DMS 273 treated with DMSO at 0.1 percent for 48 hours (cell line): ENCODE data around the gene RCSD1.
A peak's percentile ranks its signal among the peaks of the same experiment; 100 is the strongest.
"Not testable (repeated sequence)": the region's sequence is repeated elsewhere in the genome, so short reads cannot be mapped to it uniquely, and the experiment has no call there.

Experiments
- DNase-seq: peaks from one replicate; lab custom pipeline; 2025; lab: John Stamatoyannopoulos, UW

RCSD1 gene

DNA sequence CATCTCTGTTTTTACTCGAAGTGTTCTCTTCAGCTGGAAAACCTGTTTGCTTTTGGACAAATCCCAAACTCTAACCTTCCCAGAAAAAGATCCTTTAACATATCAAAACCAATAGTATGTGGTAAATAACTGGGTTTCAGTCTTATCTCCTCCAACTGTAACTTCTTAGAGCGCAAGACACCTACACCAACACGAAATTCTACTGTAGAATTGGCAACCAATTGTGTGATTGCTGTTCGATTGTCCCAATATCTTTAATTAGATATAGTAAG is 85.9 kb downstream of the RCSD1 start:
- no peak for DNase-seq

- DNase-seq, result no peak
Measured at GRCh38 chr1:167717351-167717750, 87.3 kb downstream of the RCSD1 start.

- DNase-seq, result no peak
Measured at GRCh38 chr1:167718914-167719691, 89.1 kb downstream of the RCSD1 start.

GRCh38 chr1:167719715-167720421 is 89.8 kb downstream of the RCSD1 start:
- DNase-seq, result not testable (repeated sequence)

GRCh38 chr1:167720965-167721616 is 91.1 kb downstream of the RCSD1 start:
- DNase-seq, result no peak

- DNase-seq, result peak; percentile 80
Measured at GRCh38 chr1:167721617-167722151, 91.7 kb downstream of the RCSD1 start, which contains the start of gene MPZL1. Gene MPZL1, plus strand, starts transcription at chr1:167721982. Its CDS starts 170 bp downstream, at chr1:167722152.

DNA sequence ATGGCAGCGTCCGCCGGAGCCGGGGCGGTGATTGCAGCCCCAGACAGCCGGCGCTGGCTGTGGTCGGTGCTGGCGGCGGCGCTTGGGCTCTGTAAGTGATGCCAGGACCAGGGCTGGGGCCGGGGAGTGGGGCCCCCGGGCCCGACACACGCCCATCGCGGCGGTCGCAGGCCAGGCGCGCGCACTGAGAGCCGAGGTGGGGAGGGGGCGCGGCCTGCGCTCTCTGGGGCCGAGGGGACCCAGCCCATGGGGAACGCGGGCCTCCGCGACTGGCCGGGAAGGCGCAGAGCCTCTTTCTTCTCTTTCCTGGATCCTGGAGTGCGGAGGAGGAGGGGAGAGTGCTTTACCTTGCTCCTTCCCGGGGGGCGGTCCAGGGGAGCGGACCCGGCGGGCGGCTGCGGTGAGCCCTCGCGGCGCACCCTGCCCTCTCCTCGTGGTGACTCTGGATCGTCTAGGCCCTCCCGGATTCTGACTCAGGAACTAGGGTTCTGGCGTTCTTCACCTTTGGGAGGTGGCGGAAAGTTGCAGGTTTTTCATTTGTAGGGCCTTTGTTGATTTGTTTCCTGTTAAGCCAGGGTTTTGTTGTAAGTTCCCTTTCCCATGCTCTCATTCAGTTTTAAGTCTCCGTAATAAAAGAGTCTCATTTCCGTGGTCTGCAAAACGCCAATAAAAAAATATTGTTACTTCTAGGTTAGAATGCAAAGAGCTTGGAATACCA is 92.3 kb downstream of the RCSD1 start:
- DNase-seq, result no peak

GRCh38 chr1:167722870-167723251 is 92.8 kb downstream of the RCSD1 start:
- DNase-seq, result no peak

GRCh38 chr1:167723707-167724323 is 93.8 kb downstream of the RCSD1 start:
- DNase-seq, result no peak

DNA sequence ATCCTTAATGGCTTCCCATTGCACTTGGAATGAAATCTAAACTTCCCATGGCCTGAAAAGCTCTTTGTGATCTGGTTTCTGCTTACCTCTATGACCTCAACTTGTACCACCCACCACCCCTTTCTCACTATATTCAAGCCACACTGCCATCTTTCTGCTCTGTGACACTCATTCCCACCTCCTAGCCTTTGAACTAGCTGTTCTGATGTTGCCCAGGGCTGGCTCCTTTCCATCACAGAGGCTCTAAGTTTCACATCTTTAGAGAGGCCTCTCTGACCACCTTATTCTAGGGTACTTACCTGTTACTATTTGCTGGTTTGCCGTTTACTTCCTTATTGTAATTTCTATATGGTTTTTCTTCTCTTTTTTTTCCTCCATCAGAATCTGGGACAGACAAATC is 96.0 kb downstream of the RCSD1 start:
- no peak for DNase-seq

DNA sequence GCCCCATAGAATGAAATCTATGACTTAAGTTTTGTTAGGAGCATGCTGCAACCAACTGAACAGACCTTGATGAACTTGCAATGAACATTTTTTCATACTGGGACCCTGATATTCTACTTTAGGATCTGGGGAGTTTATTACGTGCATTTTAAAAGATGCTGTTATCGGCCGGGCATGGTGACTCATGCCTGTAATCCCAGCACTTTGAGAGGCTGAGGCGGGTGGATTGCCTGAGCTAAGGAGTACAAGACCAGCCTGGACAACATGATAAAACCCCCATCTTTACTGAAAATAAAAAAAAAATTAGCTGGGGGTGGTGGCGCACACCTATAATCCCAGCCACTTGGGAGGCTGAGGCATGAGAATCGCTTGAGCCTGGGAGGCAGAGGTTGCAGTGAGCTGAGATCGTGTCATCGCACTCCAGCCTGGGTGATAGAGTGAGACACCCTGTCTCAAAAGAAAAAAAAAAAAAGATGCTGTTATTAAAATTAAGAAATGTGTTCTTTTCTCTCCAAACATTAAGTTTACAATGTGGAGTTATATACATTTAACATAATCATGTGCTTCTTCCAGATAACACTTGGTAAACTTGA is 98.9 kb downstream of the RCSD1 start:
- DNase-seq, result no peak

- DNase-seq, result no peak
Measured at GRCh38 chr1:167734227-167734626, 104.2 kb downstream of the RCSD1 start.

DNA sequence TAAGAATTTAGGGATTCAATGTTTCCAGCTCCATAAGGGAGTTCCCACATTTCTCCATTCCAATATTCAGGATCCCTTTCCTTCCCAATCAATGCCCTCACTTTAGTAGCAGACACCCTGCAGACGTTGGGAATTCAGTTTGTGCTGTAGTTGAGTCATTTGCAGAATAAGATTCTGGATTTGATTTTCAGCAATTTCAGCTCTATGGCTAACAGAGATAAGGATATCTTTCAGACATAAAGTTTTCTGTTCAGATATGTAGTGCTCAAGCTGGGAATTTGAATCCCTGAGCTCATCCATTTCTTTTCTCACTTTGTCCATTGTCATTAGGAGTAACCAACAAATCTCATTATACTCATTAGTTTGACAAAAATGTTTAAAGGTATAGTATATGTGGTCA is 104.8 kb downstream of the RCSD1 start:
- no peak for DNase-seq

GRCh38 chr1:167737169-167737568 is 107.1 kb downstream of the RCSD1 start:
- no peak for DNase-seq

- no peak for DNase-seq
Measured at GRCh38 chr1:167738158-167738557, 108.1 kb downstream of the RCSD1 start.

- DNase-seq, result no peak
Measured at GRCh38 chr1:167739752-167740151, 109.7 kb downstream of the RCSD1 start.

DNA sequence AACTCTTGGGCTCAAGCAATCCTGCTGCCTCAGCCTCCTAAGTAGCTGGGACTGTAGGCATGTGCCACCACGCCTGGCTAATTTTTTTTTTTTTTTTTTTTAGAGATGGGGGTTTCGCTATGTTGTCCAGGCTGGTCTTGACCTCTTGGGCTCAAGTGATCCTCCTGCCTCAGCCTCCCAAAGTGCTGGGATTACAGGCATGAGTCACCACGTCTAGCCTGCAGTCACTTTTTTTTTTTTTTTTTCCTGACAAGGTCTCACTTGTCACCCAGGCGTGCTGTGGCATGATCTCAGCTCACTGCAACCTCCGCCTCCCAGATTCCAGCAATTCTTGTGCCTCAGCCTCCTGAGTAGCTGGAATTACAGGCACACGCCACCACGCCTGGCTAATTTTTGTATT is 111.1 kb downstream of the RCSD1 start:
- DNase-seq, result not testable (repeated sequence)

DNA sequence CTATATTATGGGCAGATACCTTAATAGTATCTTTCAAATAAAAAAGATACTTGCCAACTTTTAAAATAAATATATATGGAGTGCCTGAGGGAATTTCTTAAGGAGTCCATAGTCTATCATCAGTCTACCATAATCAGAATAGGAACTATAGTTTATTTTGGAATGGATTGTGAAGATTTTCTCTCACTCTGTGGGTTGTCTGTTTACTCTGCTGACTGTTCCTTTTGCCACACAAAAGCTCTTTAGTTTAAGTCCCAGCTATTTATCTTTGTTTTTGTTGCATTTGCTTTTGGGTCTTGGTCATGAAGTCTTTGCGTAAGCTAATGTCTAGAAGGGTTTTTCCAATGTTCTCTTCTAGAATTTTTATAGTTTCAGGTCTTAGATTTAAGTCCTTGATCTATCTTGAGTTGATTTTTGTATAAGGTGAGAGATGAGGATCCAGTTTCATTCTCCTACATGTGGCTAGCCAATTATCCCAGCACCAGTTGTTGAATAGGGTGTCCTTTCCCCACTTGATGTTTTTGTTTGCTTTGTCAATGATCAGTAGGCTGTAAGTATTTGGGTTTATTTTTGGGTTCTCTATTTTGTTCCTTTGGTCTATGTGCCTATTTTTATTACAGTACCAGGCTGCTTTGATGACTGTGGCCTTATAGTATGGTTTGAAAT is 112.5 kb downstream of the RCSD1 start:
- not testable (repeated sequence) for DNase-seq

DNA sequence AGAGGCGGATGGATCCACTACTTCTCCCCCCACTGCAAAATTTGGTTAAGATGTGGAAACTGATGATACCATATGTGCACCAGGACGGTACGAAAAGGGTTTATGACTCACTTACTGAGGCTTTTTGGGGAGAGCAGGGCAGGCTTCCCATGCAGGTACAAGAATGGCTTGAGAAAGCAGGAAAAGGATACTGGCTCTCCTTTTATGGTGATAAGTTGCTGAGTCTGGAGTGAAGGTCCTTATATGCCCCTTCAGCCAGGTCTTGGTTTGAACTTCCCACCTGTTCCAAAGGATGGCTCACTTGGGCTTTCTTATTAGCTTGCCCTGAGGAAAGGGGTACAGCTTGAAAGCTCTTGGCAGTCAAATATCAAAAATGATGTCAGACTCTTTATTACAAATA is 114.9 kb downstream of the RCSD1 start:
- no peak for DNase-seq

DNA sequence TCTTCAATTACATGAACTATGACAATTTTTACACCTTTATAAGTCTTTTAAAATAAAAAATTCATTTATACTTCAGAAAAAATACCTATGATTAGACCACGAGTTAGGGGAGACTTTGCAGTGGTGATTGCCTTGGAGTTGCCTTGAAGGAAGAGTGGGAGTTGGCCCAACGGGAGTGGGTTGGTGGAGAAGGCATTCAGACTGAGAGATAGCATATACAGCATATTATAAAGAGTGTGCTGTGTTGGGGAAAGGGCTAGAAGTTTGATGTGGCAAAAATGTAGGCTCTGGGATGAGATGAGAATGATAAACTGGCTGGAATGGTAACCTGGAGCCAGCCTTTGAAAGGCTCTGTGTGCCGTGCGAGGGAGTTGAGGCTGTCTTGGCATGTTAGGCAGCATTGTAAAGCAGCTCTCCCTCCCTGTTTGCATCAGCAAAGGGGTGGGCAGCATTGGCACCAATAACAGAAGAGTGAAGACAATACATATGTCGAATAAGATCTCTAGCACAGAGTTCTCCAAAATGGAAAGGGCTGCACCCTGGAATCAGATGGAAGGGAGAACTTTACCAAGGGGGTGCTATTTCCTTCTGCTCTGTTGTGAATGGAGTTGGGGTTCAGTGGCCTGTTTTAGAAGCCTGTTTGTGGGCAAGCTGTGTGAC is 116.1 kb downstream of the RCSD1 start:
- no peak for DNase-seq
